SU-DHL-6 (cell line): ENCODE measurements around the gene B4GALNT1.

ENCODE experiments used
- H2AFZ ChIP-seq: fragments of 200-600 bp; sonication (generic); 2 replicates; pipeline ENCODE4 v1.6.1; 2014; ENCODE audit warnings: low read depth, mild to moderate bottlenecking, moderate library complexity, mixed read lengths, antibody characterized with exemption, low read length; ENCODE audit not compliant: severe bottlenecking
- H3F3A ChIP-seq: fragments of 200-600 bp; shearing (Covaris generic); 2 replicates; pipeline ENCODE4 v1.6.0; 2016; ENCODE audit warnings: antibody characterized with exemption, mild to moderate bottlenecking; ENCODE audit not compliant: insufficient read depth
- H3K27ac ChIP-seq: fragments of 200-600 bp; sonication (generic); 2 replicates; pipeline ENCODE4 v1.5.1; 2016; ENCODE audit warnings: low read depth, mild to moderate bottlenecking, low read length, moderate library complexity, mixed read lengths
- H3K27me3 ChIP-seq: fragments of 200-600 bp; sonication (generic), shearing (Covaris generic); 2 replicates; pipeline ENCODE4 v1.6.0; 2014; ENCODE audit warnings: mild to moderate bottlenecking, low read length
- H3K36me3 ChIP-seq: fragments of 200-600 bp; sonication (generic); 2 replicates; pipeline ENCODE4 v1.6.1; 2014; ENCODE audit warnings: mild to moderate bottlenecking, low read length, mixed read lengths
- H3K4me2 ChIP-seq: fragments of 300-600, 200-600 bp; shearing (Covaris generic), sonication (generic); 2 replicates; pipeline ENCODE4 v1.6.0; 2014; ENCODE audit warnings: low read length, low read depth, mild to moderate bottlenecking; ENCODE audit not compliant: poor library complexity, severe bottlenecking
- H3K4me3 ChIP-seq: fragments of 200-600 bp; sonication (generic); 2 replicates; pipeline ENCODE4 v1.5.1; 2014; ENCODE audit warnings: antibody characterized with exemption, low read length, mild to moderate bottlenecking, mixed read lengths; ENCODE audit not compliant: insufficient read depth, poor library complexity, severe bottlenecking
- H3K79me2 ChIP-seq: fragments of 200-600 bp; sonication (generic); 2 replicates; pipeline ENCODE4 v1.6.1; 2014; ENCODE audit warnings: mild to moderate bottlenecking, low read length, moderate library complexity; ENCODE audit not compliant: insufficient read depth
- H3K9ac ChIP-seq: fragments of 200-600 bp; sonication (generic); 2 replicates; pipeline ENCODE4 v1.7.0; 2014; ENCODE audit warnings: mild to moderate bottlenecking, low read length
- H3K9me2 ChIP-seq: fragments of 200-600 bp; sonication (generic); replicated peaks from 2 replicates; pipeline ENCODE4 v1.6.1; 2014; ENCODE audit warnings: low read length; ENCODE audit not compliant: insufficient read depth
- H3K9me3 ChIP-seq: fragments of 200-600 bp; sonication (generic); 2 replicates; pipeline ENCODE4 v1.6.1; 2014; ENCODE audit warnings: low read length, mixed read lengths; ENCODE audit not compliant: insufficient read depth
- H4K20me1 ChIP-seq: fragments of 200-600 bp; sonication (generic); 2 replicates; pipeline ENCODE4 v1.6.1; 2014; ENCODE audit warnings: low read depth, mild to moderate bottlenecking, antibody characterized with exemption, low read length, moderate library complexity, mixed read lengths
- CTCF ChIP-seq: fragments of 200-600 bp; sonication (generic); IDR thresholded peaks from one replicate; pipeline ENCODE4 v1.5.1; 2017; ENCODE audit warnings: antibody characterized with exemption, mild to moderate bottlenecking, low read length, moderate library complexity; ENCODE audit not compliant: insufficient read depth, poor library complexity, severe bottlenecking
- EZH2phosphoT487 ChIP-seq: fragments of 200-600 bp; sonication (generic), shearing (Covaris generic); conservative IDR thresholded peaks from 2 replicates; pipeline ENCODE4 v1.6.1; 2018; ENCODE audit warnings: mild to moderate bottlenecking, antibody characterized with exemption, low read length, moderate library complexity, mixed read lengths

The B4GALNT1 gene

GRCh38 chr12:57615637-57616036, 17.4 kb downstream of the B4GALNT1 start:
- Histone ChIP-seq H3K36me3 (no peaks in the 10 kb centered on the region), H3K9me2 (no peaks in the 10 kb centered on the region), H3K4me3 (no peak overlapping the region), H3K4me2 (no peak overlapping the region), H4K20me1 (no peaks in the 10 kb centered on the region), H3K9ac (no peak overlapping the region), H3K79me2 (no peaks in the 10 kb centered on the region), H3F3A (no peaks in the 10 kb centered on the region), H3K27me3 (no peaks in the 10 kb centered on the region), H2AFZ (no peak overlapping the region), H3K27ac (no peak overlapping the region), H3K9me3 (no peaks in the 10 kb centered on the region)
- TF ChIP-seq EZH2phosphoT487 (no peak), CTCF (no peak)

GRCh38 chr12:57614948-57615500, 18.0 kb downstream of the B4GALNT1 start:
- Histone ChIP-seq H3K27ac (no peak overlapping the region), H2AFZ (no peak overlapping the region), H3F3A (no peaks in the 10 kb centered on the region), H3K79me2 (no peaks in the 10 kb centered on the region), H3K27me3 (no peaks in the 10 kb centered on the region), H3K4me2 (no peak overlapping the region), H3K4me3 (no peak overlapping the region), H4K20me1 (no peaks in the 10 kb centered on the region), H3K9me2 (no peaks in the 10 kb centered on the region), H3K9me3 (no peaks in the 10 kb centered on the region), H3K36me3 (no peaks in the 10 kb centered on the region), H3K9ac (no peak overlapping the region)
- TF ChIP-seq CTCF (no peak), EZH2phosphoT487 (no peak)

GRCh38 chr12:57614178-57614947, 18.6 kb downstream of the B4GALNT1 start:
- Histone ChIP-seq H2AFZ (no peak overlapping the region), H3K79me2 (no peaks in the 10 kb centered on the region), H3K27me3 (no peaks in the 10 kb centered on the region), H3F3A (no peaks in the 10 kb centered on the region), H3K27ac (no peak overlapping the region), H3K4me2 (no peak overlapping the region), H3K9me2 (no peaks in the 10 kb centered on the region), H3K9me3 (no peaks in the 10 kb centered on the region), H3K4me3 (no peak overlapping the region), H3K9ac (no peak overlapping the region), H4K20me1 (no peaks in the 10 kb centered on the region), H3K36me3 (no peaks in the 10 kb centered on the region)
- TF ChIP-seq CTCF, result no peak
- no peak for TF ChIP-seq EZH2phosphoT487
